ENCODE results near the gene ATP5PD. TPM values are rescaled to one million over a fixed set of nuclear protein-coding genes. Genes with fewer than 3 reads are reported as not detected.

ATP5PD gene
- total and polyA plus RNA-seq, 7 donors, result 303 to 726 (median 480) TPM

DNA sequence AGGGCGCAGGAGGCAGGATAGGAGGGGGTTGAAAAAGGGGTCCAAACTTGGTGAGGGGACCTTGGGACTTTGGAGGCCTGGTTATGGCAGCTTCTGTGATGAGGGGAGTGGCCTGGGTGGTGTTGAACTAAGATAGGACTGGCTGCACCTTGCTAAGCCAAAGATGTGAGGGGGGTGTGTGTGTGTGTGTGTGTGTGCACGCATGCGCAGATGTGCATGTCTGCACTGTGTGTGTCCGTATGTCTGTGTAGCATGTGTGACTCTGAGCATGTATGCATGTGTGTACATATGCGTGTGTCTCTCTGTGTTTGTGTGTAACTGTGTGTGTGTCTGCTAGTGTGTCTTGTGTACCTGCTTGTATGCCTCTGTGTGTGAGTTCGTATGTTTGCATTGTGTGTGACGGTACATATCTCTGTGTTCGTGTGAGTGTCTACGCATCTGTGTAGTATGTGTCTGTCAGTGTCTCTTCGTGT lies 45.1 kb upstream of the ATP5PD start:
- 21 to 72% methylated on average over 10 of the region's 10 CpGs for WGBS, 2 donors
- intact Hi-C loops (cut with DNase I), result no loop called here
- H3K4me3 ChIP-seq, result no peak overlapping the region
- no peaks in the 10 kb centered on the region for H3K27me3 ChIP-seq
- peaks cover 0 to 44% (median 30%) of the 10 kb centered on the region in 4 donors for H3K4me1 ChIP-seq
- H3K27ac ChIP-seq, result peak overlapping the region in 2 of 4 donors; percentile 41 to 50
- H3K9me3 ChIP-seq, result no peaks in the 10 kb centered on the region
- TF ChIP-seq POLR2A (IDR thresholded peaks at IDR 0.05) (peak in 1 of 2 donors; percentile 18), POLR2AphosphoS5 (IDR thresholded peaks at IDR 0.05) (no peak)
- no peak for DNase-seq
- H3K36me3 ChIP-seq, result no peaks in the 10 kb centered on the region

DNA sequence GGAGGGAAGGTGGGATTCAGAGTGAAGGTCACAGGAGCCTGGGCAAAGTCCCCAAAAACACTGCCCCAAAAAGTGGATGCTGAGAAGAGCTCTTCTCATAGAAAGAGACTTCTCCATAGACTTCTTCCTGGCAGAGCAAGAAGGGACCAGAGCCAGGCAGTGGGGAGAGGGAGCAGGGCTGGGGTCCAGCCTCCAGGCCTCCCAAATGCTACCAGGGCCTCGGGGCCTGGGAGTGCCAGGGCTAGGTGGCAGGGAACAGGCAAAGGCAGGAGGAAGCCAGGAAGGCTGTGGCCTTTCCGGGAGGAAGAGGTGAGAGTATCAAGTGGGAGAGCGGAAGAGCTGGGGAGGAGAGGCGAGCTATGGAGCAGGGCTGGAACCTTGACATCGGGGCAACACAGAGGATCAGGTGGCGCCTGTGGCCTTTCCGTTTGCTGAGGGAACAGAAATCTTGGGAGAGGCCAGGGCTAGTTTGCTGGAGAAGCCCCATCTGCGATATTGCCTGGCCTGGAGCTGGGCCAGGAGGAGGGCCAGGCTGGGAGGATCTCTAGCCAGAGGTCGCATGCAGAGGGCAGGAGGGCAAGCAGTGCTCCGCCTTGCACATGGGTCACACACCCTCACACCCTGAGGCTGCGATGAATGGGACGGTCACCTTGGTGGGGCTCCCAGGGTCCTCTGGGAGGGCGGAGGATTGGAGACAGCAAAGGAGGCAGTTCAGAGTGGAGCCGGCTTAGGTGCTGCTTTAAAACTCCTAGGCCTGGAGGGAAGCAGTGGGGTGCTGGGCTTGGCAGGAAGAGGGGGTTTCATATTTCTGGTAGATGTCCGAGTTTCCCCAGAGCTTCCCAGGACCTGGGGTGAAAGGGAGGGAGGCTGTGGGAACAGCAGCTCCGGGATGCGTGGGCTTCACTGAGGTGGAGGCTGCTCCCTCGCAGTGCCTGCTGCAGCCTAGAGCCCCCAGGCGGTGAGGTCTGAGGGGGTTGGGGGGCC lies 44.4 kb upstream of the ATP5PD start:
- no peak overlapping the region for H3K4me3 ChIP-seq
- intact Hi-C loops (cut with DNase I), result no loop called here
- H3K36me3 ChIP-seq, result no peaks in the 10 kb centered on the region
- no peak for DNase-seq
- H3K27me3 ChIP-seq, result no peaks in the 10 kb centered on the region
- H3K9me3 ChIP-seq, result no peaks in the 10 kb centered on the region
- WGBS, 2 donors, result 21 to 60% methylated on average over 19 of the region's 19 CpGs
- peak overlapping the region; percentile 20 to 50 (median 37) for H3K27ac ChIP-seq
- no peak for TF ChIP-seq CTCF (IDR thresholded peaks at IDR 0.05)
- no peak for TF ChIP-seq EP300 (IDR thresholded peaks at IDR 0.05)
- no peak for TF ChIP-seq POLR2A (IDR thresholded peaks at IDR 0.05)
- TF ChIP-seq POLR2AphosphoS5 (IDR thresholded peaks at IDR 0.05), result no peak
- H3K4me1 ChIP-seq, result peaks cover 0 to 39% (median 29%) of the 10 kb centered on the region in 4 donors

GRCh38 chr17:75088465-75089417 lies 42.0 kb upstream of the ATP5PD start:
- H3K27me3 ChIP-seq, result no peaks in the 10 kb centered on the region
- H3K9me3 ChIP-seq, result no peaks in the 10 kb centered on the region
- TF ChIP-seq POLR2AphosphoS5 (IDR thresholded peaks at IDR 0.05), result peak in 1 of 4 donors; percentile 21
- TF ChIP-seq EP300 (IDR thresholded peaks at IDR 0.05), result no peak
- peak overlapping the region; percentile 29 to 58 (median 50) for H3K4me3 ChIP-seq
- intact Hi-C loops (cut with DNase I), result no loop called here
- no peak for DNase-seq
- no peaks in the 10 kb centered on the region for H3K36me3 ChIP-seq
- peak overlapping the region; percentile 63 to 78 (median 77) for H3K27ac ChIP-seq
- peaks cover 0 to 36% (median 28%) of the 10 kb centered on the region in 4 donors for H3K4me1 ChIP-seq
- WGBS, 2 donors, result 68 to 78% methylated on average over 11 of the region's 11 CpGs

DNA sequence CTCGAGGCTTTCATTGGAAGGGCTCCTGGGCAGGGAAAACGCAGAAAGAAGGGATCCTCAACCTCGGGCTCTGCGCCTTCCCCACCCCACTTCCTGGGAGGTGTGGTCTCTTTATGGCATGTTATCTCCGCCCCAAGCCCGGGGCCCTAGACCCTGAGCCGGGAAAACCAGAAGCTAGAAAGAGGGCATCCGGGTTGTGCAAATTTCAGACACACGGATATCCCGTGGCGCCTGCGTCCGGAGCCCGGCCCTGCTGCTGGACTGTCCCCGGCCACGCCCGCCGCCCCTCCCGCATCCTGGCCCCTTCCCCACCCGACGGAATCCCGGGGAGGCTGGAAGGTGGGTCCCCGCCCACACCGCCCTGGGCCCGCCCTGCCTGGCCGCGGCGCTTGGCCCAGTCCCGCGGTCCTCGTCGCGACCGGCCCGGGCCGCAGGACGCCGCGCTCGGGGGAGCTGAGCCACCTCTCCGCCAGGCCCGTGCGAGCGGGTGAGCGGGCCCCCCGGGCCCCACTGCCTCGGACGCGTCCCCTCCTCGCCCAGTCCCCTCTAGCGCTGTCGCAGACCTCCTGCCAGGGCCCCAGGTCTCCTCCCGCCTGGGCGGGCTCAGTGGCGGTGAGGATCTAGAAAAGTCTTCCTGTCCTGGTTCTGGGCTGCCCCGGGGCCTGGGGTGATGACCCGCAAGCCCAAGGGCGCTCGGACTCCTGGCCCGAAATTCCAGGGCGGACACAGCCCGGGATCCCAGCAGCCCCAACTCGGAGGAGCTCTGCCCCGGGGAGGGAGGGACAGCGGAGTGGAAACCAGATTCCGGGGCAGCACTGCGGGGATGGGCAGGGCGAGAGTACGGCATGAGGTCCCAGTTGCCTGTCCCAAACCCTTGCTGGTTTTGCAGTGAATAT lies 41.0 kb upstream of the ATP5PD start, which contains the start of gene SLC16A5:
Gene SLC16A5, plus strand, starts transcription at position 397 of the 896 bp plus-strand sequence. CDS start 5,683 bp downstream, outside the sequence.
- peaks cover 0 to 36% (median 28%) of the 10 kb centered on the region in 4 donors for H3K4me1 ChIP-seq
- peak; percentile 92 for DNase-seq
- no peaks in the 10 kb centered on the region for H3K9me3 ChIP-seq
- no peaks in the 10 kb centered on the region for H3K36me3 ChIP-seq
- intact Hi-C loops (cut with DNase I), result no loop called here
- WGBS, 2 donors, result 1 to 2% methylated on average over 69 of the region's 69 CpGs
- peak within 1 kb of the TSS; percentile 63 to 78 (median 77) for H3K27ac ChIP-seq
- no peaks in the 10 kb centered on the region for H3K27me3 ChIP-seq
- peak in 3 of 4 donors; percentile 29 to 57 (median 38) for TF ChIP-seq POLR2AphosphoS5 (IDR thresholded peaks at IDR 0.05)
- peak; percentile 13 to 30 for TF ChIP-seq POLR2A (IDR thresholded peaks at IDR 0.05)
- TF ChIP-seq EP300 (IDR thresholded peaks at IDR 0.05), result no peak
- no peak for TF ChIP-seq CTCF (IDR thresholded peaks at IDR 0.05)
- H3K4me3 ChIP-seq, result peak within 1 kb of the TSS; percentile 29 to 58 (median 50)

All from sigmoid colon (tissue), 7 donors.